Muscle layer of duodenum (tissue), 2 donors: Measurements from ENCODE around the gene CATSPER1.
A peak's percentile ranks its signal among the peaks of the same experiment; 100 is the strongest.

Source experiments
- H3K27ac ChIP-seq: one replicate; pipeline ENCODE4 v1.7.0; 2013; ENCODE audit warnings: mild to moderate bottlenecking, low read length
- H3K27me3 ChIP-seq: one replicate; pipeline ENCODE4 v1.7.0; 2013; ENCODE audit warnings: low read depth, mild to moderate bottlenecking, control low read depth, low read length
- H3K36me3 ChIP-seq, 2 donors: one replicate each; pipeline ENCODE4 v1.7.0; 2013; ENCODE audit warnings: low read length in 2 of 2, control low read depth in 1 of 2, mild to moderate bottlenecking in 1 of 2; ENCODE audit not compliant: insufficient read depth in 2 of 2, control insufficient read depth in 1 of 2
- H3K4me1 ChIP-seq, 2 donors: one replicate each; pipeline ENCODE4 v1.7.0; 2013; ENCODE audit warnings: low read length in 2 of 2, mild to moderate bottlenecking in 2 of 2, control low read depth in 1 of 2, moderate library complexity in 1 of 2; ENCODE audit not compliant: insufficient read depth in 2 of 2, control insufficient read depth in 1 of 2
- H3K4me3 ChIP-seq, 2 donors: one replicate each; pipeline ENCODE4 v1.7.0; 2013; ENCODE audit warnings: low read length in 2 of 2, low read depth in 1 of 2, mild to moderate bottlenecking in 1 of 2
- H3K9me3 ChIP-seq, 2 donors: one replicate each; pipeline ENCODE4 v1.7.0; 2013; ENCODE audit warnings: low read length in 2 of 2, control low read depth in 1 of 2, mild to moderate bottlenecking in 1 of 2; ENCODE audit not compliant: control insufficient read depth in 1 of 2
- donor health status: healthy.

The CATSPER1 gene

DNA sequence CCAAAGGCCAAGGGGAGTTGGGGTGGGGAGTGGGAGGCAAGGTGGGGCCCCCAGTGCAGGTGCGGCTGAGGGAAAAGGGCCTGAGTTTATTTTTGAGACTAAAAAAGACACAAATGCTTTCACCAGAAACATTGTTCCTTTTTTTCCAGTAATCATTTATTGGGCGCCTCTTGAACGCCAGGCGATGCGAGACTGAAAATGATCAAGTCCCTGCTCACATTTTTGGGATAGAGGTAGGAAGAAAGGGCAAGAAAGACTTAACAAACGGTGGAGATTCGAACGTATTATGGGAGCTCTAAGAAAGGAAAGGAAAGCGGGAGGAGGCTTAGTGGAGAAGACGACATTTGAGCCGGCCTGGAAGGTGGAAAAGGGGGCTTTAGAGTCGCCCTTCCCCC is 25.1 kb upstream of the CATSPER1 start:
- peak overlapping the region; percentile 80 to 100 for H3K4me3 ChIP-seq
- H3K27ac ChIP-seq: peak overlapping the region; percentile 86
- peaks cover 13 to 22% of the 10 kb centered on the region in 2 donors for H3K4me1 ChIP-seq
- peaks cover 3% of the 10 kb centered on the region for H3K27me3 ChIP-seq
- H3K9me3 ChIP-seq: no peaks in the 10 kb centered on the region
- H3K36me3 ChIP-seq: peaks cover 17 to 18% of the 10 kb centered on the region in 2 donors

DNA sequence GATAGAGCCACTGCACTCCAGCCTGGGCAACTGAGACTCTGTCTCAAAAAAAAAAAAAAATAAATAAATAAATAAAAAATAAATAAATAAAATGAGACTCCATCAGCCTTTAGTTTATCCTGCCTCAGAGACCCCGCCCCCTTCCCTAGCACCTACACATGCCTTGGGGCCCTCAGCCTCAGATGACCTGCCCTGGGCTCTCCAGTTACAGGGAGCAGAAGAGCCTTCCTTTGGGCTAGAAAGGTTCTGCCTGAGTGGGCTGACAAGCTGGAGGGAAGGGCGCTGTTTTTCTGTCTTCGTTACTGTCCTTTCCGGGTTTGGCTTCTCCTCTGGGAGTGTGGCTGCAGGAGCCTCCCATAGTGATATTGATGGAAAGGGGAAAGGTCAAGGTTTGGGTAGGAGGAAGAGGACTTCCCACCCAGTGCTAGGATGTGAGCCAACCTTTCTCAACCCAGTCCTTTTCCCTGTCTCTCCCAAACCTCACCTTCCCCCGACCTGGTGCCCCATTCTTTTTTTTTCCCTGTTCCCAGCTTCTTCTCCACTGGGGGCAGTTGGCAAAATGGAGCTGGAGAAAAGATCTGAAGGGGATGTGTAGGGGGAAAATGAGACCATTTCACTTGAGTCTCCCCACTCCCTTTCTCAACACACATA is 24.4 kb upstream of the CATSPER1 start:
- Histone ChIP-seq H3K27ac (peak overlapping the region; percentile 86), H3K36me3 (peaks cover 14 to 15% of the 10 kb centered on the region in 2 donors), H3K27me3 (peaks cover 3% of the 10 kb centered on the region), H3K9me3 (no peaks in the 10 kb centered on the region), H3K4me1 (peaks cover 13 to 22% of the 10 kb centered on the region in 2 donors), H3K4me3 (peak overlapping the region in 1 of 2 donors; percentile 80)

DNA sequence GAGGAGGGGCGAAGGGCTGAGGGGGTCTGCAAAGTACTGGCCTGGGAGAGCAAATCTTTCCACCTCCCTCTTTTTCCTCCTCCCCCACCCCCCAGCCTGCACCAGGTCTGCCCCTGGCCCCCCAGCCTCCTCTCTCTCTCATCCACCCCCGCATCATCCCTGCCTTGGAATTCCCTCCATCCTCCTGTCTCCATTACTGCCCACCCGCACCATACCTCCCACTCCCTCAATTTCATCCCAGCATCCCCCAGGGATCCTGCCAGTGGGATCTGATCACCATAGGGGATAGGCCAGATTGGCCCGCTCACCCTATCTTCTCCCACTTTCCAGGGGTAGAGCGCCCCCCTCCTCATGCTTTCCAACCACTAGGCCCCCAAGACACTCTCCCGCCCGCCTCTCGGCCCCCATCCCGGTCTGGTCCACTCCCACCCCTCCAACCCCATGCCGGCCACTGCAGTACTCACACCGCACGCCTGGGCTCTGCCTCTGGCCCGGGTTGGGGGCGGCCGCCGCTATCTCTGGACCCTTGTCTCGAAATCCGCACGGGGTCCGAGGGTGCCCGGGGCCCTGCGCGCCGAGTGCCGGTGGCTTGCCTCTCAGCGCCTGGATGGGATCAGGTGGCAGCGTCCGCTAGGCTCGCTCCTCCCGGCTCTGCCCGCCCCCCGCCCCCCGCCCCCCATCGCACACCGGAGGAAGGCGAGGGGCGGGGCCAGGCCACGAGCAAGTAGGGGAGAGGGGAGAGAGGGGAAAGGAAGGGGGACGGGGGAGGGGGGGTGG is 22.5 kb upstream of the CATSPER1 start, which contains the start of gene GAL3ST3:
GAL3ST3 (minus strand) TSS at position 615 of the 777 bp plus-strand sequence. CDS start 3,746 bp downstream, outside the sequence.
- Histone ChIP-seq H3K4me3 (no peak within 1 kb of the TSS), H3K9me3 (no peaks in the 10 kb centered on the region), H3K4me1 (peaks cover 13 to 24% of the 10 kb centered on the region in 2 donors), H3K36me3 (no peaks in the 10 kb centered on the region), H3K27ac (no peak within 1 kb of the TSS), H3K27me3 (peaks cover 3% of the 10 kb centered on the region)

DNA sequence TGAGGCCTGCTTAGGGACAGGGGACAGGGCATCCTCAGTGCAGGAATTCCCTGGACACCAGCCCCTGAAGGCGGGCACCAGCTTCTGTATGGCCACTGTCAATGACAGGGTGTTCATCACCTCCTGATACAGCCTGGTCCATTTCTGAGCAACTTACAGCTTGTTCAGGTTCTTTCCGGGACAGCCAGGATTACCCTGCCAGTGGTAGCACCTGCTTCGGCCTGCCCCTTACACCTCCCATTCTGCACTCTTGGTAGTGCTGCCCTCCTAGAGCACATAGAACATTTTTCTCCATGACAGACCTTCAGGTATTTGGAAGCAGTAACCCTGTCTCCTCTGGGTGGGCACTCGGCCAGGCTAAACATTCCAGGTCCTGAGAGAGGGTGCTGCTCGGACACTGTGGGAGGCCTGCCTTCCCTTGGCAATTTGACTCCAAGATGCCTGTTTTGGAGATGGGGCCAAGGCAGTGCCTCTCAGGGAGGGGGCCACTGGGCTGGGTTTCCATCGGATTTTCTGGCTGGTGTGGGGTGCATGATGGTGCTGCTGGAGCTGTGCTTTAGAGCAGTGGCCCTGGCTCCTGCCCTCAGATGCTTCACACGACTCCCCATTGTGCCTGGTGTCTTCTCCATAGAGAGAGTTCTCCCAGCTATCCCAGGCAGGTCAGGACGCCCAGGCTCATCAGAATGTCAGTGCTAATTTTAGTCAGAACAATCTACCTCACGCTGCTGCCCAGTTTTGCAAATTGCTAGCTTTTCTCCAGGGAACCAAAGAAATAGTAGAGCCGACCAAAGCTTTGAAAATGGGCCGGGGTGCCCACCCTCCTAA is 21.5 kb upstream of the CATSPER1 start:
- H3K9me3 ChIP-seq: no peaks in the 10 kb centered on the region
- peaks cover 6 to 14% of the 10 kb centered on the region in 2 donors for H3K4me1 ChIP-seq
- no peaks in the 10 kb centered on the region for H3K36me3 ChIP-seq
- peaks cover 3% of the 10 kb centered on the region for H3K27me3 ChIP-seq
- H3K27ac ChIP-seq: no peak overlapping the region
- H3K4me3 ChIP-seq: no peak overlapping the region

DNA sequence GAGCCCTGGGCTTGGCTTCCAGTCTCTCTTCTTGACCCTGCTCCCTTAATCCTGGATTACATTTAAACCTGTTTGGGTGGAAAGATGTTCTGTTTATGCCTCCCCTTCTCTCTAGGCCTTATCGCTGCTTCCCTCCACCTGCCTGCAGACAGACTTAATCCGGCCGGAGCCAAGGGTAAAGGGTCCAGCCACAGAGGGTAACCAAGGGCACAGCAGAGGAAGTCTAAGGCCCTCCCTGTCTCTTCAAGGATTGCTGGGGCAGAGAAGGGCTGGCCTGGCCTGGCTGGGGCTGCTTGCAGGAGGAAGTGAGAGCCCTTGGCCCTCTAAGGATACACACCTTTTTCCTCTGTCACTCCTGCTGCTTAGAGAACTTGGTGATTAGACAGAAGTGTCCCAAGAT is 20.6 kb upstream of the CATSPER1 start:
- H3K27me3 ChIP-seq: peaks cover 3% of the 10 kb centered on the region
- H3K4me3 ChIP-seq: no peak overlapping the region
- H3K36me3 ChIP-seq: no peaks in the 10 kb centered on the region
- H3K4me1 ChIP-seq: peaks cover 6 to 12% of the 10 kb centered on the region in 2 donors
- H3K9me3 ChIP-seq: no peaks in the 10 kb centered on the region
- no peak overlapping the region for H3K27ac ChIP-seq

DNA sequence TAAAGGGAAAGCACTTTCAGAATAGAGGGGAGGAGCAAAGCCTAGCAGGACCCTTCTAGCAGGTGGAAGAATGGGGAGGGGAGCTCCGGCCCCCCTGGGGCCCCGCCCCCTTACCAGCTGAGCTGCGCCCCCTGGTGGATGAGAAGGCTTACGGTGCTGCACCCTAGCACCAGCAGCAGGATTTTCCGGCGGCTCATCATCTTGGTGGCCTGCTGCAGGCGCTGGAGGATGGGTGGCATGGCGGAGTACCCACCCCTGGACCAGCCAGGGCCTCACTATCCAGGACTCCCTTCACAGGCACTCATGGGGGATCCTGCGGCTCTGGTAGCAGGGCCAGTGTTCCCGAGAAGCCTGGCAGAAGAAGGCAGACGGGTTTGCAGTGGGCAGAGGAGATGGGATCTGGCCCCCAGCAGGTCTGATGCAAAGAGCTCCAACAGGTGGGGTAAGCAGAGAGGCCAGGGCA is 18.9 kb upstream of the CATSPER1 start:
- Histone ChIP-seq H3K27ac (no peak overlapping the region), H3K4me3 (no peak overlapping the region), H3K36me3 (no peaks in the 10 kb centered on the region), H3K27me3 (peaks cover 3% of the 10 kb centered on the region), H3K9me3 (no peaks in the 10 kb centered on the region), H3K4me1 (peaks cover 0 to 12% of the 10 kb centered on the region in 2 donors)

DNA sequence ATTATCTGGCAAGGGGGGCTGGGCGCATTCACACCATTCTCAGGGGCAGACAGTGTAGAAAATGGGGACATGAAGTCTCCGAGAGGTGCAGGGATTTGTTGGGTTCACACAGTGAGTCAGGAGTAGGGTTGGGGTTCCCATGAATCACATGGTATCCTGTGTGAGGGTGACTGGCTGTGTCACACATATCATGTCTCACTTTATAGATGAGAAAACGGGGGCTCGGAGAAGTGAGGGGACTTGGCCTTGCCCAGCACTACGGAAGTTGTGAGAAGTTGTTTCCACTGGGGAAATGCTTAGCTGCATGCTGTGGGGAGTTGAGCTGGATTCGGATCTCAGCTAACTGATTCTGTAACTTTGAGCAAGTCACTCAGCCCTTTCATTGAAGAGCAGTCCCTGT is 18.5 kb upstream of the CATSPER1 start:
- Histone ChIP-seq H3K4me3 (no peak overlapping the region), H3K4me1 (peaks cover 0 to 12% of the 10 kb centered on the region in 2 donors), H3K27ac (no peak overlapping the region), H3K36me3 (no peaks in the 10 kb centered on the region), H3K27me3 (peaks cover 3% of the 10 kb centered on the region), H3K9me3 (no peaks in the 10 kb centered on the region)

DNA sequence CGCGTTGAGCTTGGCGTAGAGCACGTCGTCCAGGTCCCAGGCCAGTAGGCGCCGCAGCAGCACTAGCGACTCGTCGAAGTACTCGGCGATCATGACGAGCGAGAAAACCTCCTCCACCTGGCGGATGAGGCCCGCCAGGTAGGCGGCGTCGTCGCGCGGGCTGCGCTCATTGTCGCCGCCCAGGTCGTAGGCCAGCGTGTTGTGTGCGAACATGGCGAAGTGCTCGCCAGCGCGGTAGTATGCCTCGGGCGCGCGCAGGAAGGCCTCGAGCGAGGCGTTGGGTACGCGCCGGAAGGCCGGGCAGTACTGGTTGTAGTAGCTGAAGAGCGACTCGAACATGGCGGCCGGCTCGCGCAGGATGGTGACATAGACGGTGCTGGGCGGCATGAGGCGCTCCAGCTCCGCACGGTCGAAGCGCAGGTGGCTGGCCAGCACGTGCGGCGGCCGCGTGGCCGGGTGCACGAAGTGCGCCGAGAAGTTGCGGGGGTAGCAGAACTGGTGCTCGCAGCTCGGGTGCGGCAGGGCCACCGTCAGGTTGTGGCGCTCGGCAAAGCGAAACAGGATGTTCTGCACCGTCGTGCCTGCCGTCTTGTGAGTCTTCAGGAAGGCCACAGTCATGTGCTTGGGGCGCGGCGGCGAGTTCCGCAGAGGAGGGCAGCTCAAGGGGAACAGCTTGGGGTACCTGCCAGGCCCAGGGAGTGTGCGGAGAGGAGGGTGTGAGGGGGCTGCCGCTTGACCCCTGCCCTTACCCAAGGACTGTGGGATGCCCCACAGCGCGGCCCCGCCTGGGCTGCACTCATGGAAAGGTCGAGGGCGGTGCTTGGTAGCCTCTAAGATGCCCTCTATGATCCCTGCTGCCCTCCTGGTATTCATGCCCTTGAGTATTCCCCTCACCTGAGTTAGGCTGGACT is 17.0 kb upstream of the CATSPER1 start:
- Histone ChIP-seq H3K4me3 (no peak overlapping the region), H3K27me3 (peaks cover 2% of the 10 kb centered on the region), H3K4me1 (peaks cover 0 to 4% of the 10 kb centered on the region in 2 donors), H3K27ac (no peak overlapping the region), H3K36me3 (no peaks in the 10 kb centered on the region), H3K9me3 (no peaks in the 10 kb centered on the region)

DNA sequence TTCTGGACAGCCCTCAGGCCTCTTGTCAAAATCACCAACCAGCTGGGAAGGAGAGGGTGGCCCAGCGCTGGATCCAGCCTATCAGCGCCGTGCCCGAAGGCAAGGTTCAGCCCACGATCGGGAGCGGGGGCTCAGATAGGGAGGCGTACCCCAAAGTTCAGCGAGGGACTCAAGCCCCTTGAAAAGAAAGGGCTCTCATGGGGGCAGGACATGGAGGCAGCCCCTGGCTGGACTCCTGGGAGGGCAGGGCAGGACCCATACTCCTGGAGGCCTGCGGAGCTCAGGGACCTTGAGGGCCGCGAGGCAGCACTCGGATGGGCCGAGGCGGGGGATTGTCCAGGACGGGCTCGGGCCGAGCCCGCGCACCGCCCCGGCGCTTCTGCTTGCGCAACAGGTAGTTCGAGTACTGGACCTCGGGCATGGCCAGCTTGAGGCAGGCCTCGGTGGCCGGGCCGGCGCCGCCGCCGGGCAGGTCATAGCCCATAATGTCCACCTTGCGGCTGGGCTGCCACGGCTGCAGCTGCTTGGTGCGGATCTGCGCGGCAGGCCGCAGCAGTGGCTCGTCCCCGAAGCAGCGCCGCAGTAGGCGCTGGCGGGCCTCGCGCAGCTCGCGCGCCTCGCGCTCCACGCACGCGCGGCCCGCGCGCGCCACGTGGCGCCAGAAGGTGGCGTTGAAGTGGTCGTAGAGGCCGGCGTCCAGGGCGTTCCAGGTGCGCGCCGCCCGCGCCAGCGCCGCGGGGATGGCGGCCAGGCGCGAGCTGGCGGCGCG is 16.1 kb upstream of the CATSPER1 start:
- Histone ChIP-seq H3K27ac (no peak overlapping the region), H3K36me3 (no peaks in the 10 kb centered on the region), H3K4me1 (peaks cover 0 to 4% of the 10 kb centered on the region in 2 donors), H3K4me3 (no peak overlapping the region), H3K27me3 (no peaks in the 10 kb centered on the region), H3K9me3 (no peaks in the 10 kb centered on the region)

DNA sequence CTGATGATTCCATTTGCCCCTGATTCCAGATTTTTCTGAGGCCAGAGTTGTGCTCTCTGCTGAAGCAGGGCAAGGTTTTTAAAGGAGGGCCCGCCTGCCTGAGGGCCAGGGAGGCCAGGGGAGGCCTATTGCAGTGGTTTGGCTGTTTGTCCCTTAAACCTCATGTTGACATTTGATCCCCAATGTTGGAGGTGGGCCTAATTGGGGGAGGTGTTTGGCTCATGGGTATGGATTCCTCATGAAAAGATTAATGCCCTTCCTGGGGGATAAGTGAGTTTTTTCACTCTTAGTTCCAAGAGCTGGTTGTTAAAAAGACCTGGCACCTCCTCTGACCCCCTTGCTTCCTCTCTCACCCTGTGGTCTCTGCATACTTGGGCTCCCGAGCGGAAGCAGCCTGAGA is 13.5 kb upstream of the CATSPER1 start:
- H3K4me3 ChIP-seq: no peak overlapping the region

More for the DNA sequence above, 13.5 kb upstream of the CATSPER1 start:
- Histone ChIP-seq H3K27me3 (no peaks in the 10 kb centered on the region), H3K9me3 (no peaks in the 10 kb centered on the region), H3K27ac (no peak overlapping the region), H3K4me1 (no peaks in the 10 kb centered on the region), H3K36me3 (no peaks in the 10 kb centered on the region)
